Measurements from ENCODE around the gene ARMH1.
"Not testable (repeated sequence)": the region's sequence is repeated elsewhere in the genome, so short reads cannot be mapped to it uniquely, and the experiment has no call there.

ARMH1 gene

DNA sequence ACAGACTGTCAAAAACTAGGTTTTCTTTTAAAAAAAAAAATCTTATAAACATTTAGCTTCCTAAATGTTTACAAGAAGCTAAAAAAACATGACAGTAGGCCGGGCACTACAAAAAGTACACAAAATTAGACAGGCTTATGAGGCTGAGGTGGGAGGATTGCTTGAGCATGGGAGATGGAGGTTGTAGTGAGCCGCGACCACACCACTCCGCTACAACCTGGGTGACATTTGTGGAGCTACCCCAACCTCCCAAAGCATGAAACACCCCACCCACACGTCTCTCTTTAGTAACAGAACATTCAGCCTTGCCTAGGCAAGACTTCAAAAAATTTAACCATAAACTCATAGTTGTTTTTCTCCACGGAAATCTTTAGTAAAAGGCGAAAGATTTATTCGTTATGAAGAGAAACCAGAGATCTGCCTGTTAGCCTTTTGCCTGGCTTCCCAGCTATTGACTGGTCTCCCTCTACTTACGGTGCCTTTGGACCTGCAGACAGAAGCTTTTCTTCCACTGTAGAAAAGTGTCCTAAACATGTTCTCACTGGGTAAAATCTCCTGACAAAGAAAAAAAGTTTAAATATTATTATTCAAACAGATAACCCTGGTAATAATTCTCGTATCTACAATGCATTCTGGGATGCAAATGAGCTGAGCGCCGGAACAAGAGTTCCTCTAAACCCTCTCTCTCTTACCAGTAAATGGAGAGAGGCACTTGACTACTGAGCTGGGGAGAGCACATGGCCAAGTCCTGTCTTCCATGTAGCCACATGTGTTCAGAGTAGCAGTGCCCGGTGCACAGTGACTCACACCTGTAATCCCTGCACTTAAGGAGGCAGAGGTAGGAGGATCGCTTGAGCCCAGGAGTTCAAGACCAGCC lies 47.2 kb downstream of the ARMH1 start:
- DNase-seq (ENCODE audit: low read depth in 2 of 2), result peak; percentile 72 to 75

DNA sequence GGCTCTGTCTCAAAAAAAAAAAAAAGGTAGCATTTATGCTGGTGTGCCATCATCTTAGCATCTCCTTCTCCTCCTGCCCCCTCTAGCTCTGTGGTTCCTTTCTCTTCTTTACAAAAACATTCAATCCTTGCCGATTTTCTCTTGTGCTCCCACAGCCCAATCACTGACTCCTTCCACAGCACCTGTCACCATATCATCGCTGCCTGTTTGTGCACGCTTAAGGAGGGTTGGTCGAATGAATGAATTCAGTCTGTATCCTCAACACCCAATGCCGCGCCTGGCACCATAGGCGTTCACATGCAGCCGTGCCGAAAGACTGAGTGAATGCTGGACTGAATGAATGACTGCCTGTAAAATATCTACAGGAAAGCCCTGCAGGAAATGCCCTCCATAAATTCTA lies 48.5 kb downstream of the ARMH1 start:
- no peak for DNase-seq (ENCODE audit: low read depth in 2 of 2)

DNA sequence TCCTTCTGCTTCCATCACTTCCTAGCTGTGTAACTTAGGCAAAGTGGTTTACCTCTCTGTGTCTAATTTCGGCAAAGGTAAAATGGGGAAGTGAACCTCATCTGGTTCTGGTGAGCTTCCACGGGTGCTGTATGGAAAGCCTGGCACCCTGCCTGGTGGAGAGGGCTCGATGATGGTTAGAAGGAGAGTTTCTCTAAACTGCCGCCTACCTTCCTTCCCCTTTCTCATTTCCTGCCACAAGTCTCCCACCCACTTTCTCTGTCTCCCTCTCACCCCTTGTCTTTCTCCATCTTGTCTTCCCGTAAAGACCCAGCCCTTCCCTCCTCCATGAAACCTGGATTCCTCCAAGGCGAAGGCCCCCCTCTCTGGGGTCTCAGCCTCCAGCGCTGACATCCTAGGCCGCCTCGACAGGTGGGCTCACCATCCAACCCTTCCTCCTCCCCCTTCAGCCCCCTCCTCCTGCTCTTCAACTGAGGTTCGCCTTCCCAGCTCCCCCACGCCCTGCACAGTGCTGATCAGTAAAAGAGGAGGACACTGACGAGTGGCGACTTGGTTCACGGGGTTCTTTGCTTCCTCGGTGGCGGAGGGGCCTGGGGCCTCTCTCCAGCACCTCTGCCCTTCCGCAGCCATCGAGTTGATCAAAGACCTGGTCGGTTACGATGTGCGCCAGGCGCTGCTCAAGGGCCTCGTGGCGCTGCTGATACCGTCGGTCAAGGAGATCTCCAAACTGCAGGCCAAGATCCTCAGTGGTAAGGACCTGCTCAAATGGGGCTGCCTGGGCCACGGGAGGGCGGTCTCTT lies 49.2 kb downstream of the ARMH1 start:
- peak in 1 of 2 experiments; percentile 57 for DNase-seq (ENCODE audit: low read depth in 2 of 2)

DNA sequence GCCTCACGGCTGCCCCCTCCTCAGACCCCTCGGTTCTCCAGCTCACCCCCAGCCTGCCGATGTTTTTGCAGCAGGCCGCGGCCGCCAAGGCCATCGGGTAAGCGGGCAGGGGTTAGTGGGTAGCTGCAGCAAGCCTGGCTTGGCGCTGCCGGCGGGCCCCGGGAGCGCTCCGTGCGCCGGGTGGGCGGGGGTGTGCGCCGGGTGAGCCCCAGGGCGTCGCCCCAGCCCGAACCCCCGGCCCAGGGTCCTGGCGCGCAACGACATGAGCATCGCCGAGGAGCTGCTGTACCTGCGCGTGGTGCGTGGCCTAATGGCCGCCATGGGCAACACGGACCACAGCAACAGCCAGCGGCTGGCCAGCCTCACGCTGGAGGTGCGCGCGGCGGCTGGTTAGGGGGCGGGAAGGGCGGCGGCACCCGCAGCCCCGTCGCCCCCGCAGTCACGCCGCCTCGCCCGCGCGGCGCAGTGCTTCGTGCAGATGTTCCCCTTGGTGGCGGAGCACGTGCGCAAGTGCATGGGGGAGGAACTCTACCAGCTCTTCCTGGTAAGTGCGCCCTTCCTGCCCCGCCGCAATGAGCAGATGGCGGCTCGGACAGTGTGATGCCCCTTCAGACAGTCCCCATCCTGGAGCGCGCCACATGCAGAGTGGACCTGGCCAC lies 49.9 kb downstream of the ARMH1 start:
- DNase-seq (ENCODE audit: low read depth in 2 of 2), result no peak

DNA sequence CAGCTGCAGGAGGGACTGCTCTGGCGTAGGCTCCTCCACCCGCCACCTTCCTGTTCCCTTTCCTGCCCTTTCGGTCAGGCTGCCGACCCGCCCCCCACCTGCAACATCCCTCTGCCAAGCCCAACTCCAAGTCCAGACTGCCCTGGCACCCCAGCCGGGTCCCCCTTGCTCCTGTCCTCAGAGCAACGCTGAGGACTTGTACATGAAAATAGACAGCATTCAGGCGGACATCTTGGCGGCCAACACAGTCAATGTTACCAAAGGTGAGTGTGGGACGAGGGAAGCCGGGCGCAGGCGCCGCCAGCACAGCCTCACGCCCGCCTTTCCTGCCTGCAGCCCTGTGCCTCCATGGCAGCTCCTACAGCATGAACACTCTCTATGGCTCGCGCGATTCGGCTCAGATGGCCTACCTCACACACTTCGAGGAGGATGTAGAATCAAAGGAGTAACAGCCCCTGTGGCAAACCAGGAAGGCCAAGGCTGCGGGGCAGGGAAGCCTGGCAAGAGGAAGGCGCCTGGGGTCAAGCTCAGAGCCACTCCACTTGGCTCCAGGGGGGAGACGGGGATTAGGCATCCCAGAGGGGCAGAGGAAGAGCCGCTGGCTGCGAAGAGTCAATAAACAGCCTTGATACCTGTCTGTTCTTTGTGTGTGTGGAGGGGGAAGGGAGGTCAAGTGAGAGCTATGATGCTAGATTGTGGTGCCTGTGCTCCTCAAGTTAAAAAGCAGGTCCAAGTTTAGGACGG lies 50.6 kb downstream of the ARMH1 start:
- no peak for DNase-seq (ENCODE audit: low read depth in 2 of 2)

DNA sequence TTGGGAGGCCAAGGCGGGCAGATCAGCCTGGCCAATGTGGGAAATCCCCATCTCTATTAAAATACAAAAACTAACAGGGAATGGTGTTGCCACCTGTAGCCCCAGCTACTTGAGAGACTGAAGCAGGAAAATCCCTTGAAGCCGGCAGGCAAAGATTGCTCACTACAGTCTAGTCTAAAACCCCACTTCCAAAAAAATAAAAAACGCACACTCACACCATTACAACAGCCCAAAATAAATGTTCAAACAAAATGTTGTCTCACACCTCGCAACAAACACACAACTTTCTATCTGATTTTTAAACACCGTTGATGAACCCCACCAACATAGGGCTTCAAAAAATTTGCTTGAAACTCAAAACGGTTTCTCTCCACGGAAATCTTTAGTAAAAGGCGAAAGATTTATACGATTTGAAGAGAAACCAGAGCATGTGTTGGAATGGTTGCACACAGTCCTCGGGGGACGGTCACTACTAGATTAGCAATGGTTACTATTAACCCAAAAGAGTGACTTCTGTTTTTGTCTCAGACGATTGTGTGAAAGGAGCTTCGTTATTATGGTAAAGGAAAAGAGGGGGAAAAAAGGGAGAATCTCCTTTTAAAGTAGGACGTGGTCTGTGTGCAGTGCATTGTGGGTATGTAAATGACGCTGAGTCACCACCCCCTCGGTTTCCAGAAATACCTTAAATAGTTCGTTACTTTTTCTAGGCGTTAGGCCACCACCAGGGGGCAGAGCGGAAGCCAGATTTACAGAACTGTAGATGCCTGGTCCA lies 56.4 kb downstream of the ARMH1 start, which contains the start of gene RNU5D-1:
RNU5D-1 (minus strand) TSS at position 430 of the 772 bp plus-strand sequence.
- peak; percentile 88 to 97 for DNase-seq (ENCODE audit: low read depth in 2 of 2)

DNA sequence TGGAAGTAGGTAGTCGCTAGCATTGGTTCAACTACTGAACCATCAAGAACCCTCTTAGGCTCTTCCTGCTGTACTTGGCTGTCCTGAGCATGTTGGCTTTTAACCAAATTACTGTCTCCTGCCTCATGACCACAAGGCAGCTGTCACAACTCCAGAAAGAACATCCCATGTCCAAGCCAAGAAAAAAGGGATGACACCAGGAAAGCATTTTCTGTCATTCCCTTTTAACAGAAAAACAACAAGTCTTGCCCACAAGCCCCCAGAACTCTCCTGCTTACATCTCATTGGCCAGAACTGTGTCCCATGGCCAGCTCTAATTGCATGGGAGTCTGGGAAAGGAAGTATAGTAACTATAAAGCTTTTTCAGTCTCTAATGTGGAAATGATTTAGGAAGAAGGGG lies 58.9 kb downstream of the ARMH1 start:
- no peak for DNase-seq (ENCODE audit: low read depth in 2 of 2)

DNA sequence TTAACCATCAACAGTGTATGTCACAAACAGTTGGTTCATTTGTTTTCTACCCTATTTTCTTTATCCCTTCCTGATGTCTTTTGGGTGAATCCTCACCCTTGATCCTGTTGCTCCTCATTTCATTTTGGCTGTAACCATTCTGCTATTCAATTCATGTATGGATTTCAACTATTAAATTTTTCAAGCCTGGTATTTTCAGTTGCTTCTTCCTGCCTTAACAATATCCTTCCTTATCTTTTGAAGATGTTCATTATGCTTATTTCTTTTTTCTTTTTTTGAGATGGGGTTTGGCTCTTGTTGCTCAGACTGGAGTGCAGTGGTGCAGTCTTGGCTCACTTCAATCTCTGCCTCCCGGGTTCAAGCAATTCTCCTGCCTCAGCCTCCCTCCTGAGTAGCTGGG lies 59.3 kb downstream of the ARMH1 start:
- no peak for DNase-seq (ENCODE audit: low read depth in 2 of 2)

DNA sequence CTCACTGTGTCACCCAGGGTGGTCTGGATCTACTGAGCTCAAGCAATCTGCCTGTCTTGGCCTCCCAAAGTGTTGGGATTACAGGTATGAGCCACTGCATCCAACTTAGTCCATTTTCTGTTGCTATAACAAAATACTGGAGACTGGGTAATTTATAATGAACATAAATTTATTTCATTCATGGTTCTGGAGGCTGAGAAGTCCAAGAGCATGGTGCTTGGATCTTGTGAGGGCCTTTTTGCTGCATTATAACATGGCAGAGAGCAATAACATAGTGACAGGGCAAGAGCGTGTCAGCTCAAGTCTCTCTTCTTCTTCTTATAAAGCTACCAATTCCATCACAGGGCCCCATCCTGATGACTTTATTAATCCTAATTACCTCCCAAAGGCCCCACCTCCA lies 61.5 kb downstream of the ARMH1 start:
- DNase-seq (ENCODE audit: low read depth in 2 of 2), result no peak

DNA sequence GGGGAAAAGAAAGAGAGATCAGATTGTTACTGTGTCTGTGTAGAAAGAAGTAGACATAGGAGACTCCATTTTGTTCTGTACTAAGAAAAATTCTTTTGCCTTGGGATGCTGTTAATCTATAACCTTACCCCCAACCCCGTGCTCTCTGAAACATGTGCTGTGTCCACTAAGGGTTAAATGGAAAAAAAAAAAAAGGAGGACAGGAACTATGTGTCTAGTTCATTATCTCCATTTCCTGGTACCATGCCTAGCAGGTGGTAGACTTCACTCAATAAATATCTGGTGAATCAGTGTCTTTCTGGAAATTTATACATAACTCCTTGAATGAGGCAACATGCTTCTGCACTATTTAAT lies 64.4 kb downstream of the ARMH1 start:
- not testable (repeated sequence) for DNase-seq (ENCODE audit: low read depth in 2 of 2)

DNA sequence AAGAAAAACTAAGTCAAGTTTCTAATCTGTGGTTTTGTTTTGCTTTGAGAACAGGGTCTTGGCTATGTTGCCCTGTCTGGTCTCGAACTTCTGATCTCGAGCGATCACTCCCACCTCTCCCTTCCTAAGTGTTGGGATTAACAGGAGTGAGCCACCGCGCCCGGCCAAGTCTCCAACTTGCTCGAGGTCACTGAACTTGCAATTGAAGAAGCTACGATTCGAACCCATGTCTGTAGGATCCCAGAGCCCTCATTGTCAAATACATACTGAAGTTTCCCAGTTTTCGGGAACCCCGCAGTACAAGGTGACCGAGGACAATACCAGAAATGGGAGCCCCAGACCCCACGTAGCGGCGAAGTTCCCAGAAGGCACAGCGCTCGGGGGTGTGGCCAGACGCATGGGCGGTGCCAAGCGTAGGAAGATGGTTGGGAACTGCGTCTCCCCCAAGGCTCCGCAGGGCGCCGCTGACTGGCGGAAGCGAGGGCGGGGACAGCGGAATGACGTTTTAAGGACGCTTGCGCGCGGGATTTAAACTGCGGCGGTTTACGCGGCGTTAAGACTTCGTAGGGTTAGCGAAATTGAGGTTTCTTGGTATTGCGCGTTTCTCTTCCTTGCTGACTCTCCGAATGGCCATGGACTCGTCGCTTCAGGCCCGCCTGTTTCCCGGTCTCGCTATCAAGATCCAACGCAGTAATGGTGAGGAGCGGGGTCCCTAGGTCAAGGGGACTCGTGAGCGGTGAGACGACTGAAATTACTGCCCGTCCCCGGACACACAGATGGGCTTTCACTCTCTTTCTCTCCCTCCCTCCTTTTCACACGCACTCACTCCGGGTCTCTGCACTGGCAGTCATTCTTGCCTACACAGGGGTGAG lies 65.0 kb downstream of the ARMH1 start, which contains the start of gene KIF2C:
KIF2C (plus strand) TSS at position 531 of the 872 bp plus-strand sequence; CDS start at position 627, 96 bp downstream.
- peak; percentile 92 to 99 for DNase-seq (ENCODE audit: low read depth in 2 of 2)

DNA sequence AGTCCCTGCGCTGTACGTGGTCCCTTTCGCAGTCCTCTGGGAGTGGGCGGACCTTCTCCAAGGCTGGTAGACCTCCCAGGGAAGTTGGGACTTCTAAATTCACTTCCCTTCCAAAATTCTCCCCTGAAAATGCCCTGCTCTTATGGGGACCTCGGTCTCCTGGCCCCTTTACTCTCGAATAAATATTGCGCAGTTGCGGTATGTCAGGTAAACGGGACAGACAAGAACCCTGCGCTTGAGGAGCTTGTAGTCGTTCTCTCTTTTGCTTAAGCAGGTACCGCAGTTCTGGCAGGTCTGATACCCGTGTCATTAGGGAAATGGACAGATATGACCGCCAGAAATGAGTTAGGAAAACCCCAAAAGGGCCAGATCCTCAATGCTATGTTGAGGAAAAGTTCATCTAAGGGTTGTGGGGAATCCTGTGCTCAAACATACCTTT lies 65.7 kb downstream of the ARMH1 start:
- no peak for DNase-seq (ENCODE audit: low read depth in 2 of 2)

DNA sequence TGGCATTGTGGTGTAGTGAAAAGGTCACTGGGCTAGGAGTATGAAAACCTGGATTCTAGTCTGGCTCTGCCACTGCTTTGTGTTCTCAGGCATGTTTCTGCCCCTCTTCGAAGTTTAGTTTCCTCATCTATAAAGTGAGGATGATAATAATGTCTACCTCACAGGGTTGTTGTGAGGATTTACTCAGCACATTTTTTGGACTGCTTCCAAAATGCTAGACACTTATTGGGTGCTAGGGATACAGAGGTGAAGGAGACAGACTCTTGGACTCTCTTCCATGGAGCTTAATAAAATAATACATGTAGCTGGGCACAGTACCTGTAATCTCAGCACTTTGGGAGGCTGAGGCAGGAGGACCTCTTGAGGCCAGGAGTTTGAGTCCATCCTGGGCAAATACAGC lies 68.7 kb downstream of the ARMH1 start:
- DNase-seq (ENCODE audit: low read depth in 2 of 2), result no peak

DNA sequence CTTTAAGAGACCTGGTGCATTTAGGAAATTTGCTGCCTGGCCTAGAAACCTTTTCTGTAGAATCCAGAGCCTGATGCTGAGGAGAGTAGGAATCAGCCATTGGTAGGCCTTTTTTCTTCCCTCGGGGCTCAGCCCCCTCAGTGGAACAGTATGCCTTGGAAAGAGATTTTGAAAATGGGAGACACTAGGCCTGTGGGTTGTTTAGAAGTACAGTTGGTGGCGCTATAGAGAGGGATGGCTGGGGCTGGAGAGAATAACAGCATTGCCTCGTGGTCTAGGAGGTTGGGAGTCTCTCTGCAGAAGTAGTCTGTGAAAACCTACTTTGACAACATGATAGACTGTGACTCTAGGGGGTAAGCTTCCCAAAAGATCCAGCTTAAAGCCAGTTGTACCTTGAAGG lies 73.4 kb downstream of the ARMH1 start:
- DNase-seq (ENCODE audit: low read depth in 2 of 2), result no peak

DNA sequence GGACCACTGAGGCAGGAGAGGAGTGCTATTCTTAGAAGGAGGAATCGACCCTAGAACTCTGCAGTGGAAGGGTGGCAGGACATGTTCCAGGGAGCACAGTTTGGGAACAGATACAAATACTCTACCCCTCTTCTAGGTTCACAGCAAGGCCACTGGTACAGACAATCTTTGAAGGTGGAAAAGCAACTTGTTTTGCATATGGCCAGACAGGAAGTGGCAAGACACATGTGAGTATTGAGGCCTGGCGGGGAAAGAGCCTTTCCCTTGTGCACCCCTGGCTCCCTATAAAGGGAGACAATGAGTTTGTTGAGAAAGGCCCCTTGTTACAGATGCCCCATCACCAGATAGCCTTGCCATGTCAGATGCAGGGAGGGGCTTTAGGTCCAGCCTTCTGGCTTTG lies 82.9 kb downstream of the ARMH1 start:
- DNase-seq (ENCODE audit: low read depth in 2 of 2), result no peak

DNA sequence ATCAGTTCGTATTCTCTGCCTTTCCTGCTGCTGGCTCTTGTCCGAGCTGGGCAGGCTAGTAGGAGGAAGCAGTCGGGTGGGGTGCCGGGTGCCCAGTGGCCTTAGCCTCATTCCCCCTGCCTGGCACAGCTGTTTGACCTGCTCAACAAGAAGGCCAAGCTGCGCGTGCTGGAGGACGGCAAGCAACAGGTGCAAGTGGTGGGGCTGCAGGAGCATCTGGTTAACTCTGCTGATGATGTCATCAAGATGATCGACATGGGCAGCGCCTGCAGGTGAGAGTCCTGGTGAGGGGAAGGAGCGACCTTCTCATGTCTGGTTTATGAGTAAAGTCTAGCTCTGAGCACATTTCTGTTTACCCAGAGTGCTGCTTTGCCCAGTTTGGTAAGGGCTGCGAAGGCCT lies 84.6 kb downstream of the ARMH1 start:
- DNase-seq (ENCODE audit: low read depth in 2 of 2), result no peak

DNA sequence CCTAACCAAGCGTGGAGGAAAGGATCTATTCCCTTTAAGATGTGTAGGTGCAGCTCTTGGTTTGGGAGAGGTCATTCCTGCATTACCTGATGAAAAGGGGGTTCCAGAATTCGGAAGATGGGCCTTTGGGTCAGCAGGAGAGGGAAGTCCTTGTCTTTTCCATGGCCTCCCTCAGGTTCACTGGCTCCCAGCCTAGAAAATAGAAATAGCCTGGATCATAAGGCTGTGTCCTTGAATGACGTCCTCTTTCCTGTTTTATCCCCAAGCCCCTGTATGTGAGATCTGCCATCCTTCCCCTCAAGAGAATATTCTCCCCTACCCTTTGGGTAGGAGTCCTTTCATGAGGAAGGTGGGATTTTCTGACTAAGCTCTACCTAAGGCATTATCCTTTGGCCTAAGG lies 86.4 kb downstream of the ARMH1 start:
- DNase-seq (ENCODE audit: low read depth in 2 of 2), result no peak

DNA sequence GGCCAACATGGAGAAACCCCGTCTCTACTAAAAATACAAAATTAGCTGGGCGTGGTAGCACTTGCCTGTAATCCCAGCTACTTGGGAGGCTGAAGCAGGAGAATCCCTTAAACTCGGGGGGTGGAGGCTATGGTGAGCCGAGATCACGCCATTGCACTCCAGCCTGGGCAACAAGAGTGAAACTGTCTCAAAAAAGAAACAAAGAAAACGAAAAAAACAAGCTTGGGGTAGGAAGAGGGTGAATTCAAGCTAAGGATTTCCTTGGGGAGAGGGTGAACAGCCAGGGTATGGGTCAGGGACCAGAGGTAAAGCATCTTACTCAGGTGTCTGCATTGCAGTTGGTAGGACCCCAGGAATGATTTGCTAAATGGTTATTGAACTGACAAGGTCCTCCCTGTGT lies 91.9 kb downstream of the ARMH1 start:
- not testable (repeated sequence) for DNase-seq (ENCODE audit: low read depth in 2 of 2)
